Measurements from ENCODE around the gene KRT28.
"Not testable (repeated sequence)": the region's sequence is repeated elsewhere in the genome, so short reads cannot be mapped to it uniquely, and the experiment has no call there.

The KRT28 gene

DNA sequence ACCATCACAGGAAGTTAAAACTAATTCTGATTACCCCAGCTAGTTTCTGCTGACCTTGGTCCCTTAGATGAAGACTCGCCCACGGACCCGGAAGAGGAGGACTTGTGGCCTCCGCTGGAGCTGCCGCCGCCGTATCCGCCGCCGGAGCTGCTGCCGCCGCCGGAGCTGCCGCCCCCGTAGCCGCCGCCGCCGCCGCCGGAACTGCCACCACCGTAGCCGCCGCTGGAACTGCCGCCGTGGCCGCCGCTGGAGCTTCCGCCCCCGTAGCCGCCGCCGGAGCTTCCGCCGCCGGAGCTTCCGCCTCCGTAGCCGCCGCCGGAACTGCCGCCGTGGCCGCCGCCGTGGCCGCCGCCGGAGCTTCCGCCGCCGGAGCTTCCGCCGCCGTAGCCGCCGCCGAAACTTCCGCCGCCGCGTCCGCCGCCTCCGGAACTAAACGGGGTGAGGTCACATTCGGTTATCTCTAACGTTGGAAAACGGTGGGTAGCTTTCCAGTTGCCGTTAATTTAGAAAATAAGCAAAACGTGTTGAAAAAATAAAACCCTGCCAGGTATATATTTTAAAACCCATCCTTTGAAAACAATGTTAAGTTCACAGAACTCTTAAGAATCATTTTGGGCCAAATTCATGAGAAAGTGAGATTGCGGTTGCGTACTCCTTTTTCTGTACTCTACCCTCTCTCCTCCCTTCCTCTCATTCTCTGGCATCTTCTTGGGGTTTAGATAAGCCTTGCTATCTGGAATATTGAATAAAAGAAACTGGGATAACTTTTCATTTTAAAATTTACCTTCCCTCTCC is 19.2 kb upstream of the KRT28 start:
- peak; percentile 85 for DNase-seq

DNA sequence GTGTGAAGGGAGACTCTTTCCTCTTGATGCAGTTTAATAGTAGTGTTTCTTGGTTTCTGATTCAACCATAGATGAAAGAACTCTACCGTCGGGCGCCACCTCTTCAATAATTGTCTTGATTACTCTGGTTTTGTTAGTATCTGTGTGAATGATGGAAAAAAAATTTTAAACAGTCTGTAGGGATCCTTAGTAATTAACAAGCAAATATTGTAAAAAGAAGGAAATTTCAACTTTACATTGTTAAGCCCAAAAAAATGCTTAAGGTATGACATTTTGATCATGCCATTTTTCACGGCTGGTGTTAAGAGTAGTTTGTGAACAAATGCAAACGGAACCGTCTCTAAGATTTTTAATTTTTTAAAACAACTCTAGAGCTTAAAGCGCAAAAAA is 18.6 kb upstream of the KRT28 start:
- no peak for DNase-seq

GRCh38 chr17:40817103-40817682 is 17.4 kb upstream of the KRT28 start:
- no peak for DNase-seq

GRCh38 chr17:40816569-40816968 is 16.8 kb upstream of the KRT28 start:
- no peak for DNase-seq

DNA sequence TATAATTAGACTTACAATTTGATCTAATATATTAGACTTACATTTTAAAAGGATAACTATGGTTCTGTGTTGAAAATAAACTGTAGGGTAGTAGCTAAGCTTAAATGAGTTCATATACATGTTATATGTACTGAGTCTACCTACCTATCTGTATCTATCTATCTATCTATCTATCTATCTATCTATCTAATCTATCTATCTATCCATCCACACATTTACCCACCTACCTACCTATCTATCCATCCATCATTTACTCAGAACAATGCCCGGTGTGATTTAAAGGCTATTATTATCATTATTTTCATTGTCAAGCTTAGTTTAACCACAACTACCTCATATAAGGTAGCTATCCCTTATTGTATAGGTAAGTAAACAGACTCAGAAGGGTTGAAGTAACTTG is 15.6 kb upstream of the KRT28 start:
- no peak for DNase-seq

DNA sequence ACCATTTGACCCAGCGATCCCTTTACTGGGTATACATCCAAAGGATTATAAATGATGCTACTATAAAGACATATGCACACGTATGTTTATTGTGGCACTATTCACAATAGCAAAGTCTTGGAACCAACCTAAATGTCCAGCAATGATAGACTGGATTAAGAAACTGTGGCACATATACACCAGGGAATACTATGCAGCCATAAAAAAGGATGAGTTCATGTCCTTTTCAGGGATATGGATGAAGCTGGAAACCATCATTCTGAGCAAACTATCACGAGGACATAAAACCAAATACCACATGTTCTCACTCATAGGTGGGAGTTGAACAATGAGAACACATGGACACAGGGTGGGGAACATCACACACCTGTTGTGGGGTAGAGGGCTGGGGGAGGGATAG is 14.9 kb upstream of the KRT28 start:
- DNase-seq, result not testable (repeated sequence)

DNA sequence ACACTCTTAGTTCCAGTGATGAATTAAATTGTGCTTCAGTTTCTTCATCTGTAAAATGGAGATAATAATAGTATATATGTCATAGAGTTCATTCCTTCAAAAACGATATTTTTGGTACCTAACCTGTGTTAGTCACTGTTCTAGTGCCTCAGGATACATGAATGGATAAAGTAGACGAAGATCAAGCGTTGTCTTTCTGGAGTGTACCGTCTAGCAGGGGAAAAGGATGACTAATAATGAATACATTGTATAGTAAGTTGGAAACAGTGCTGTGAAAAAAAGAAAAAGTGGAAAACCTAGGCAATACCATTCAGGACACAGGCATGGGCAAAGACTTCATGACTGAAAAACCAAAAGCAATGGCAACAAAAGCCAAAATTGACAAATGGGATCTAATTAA is 14.0 kb upstream of the KRT28 start:
- no peak for DNase-seq

DNA sequence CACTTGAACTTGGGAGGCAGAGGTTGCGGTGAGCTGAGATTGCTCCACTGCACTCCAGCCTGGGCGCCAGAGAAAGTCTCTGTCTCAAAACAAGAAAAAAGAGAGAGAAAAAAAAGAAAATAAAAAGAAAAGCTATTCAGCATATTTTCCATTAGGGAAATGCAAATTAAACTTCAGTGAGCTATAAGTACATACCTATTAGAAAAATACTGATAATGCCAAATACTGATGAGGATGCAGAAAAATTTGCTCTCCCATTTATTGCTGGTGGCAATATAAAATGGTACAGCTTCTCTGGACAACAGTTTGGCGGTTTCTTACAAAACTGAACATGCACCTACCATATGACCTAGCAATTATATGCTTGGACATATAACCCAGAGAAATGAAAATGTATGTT is 12.9 kb upstream of the KRT28 start:
- no peak for DNase-seq

- DNase-seq, result no peak
Measured at GRCh38 chr17:40810494-40810893, 10.7 kb upstream of the KRT28 start.

DNA sequence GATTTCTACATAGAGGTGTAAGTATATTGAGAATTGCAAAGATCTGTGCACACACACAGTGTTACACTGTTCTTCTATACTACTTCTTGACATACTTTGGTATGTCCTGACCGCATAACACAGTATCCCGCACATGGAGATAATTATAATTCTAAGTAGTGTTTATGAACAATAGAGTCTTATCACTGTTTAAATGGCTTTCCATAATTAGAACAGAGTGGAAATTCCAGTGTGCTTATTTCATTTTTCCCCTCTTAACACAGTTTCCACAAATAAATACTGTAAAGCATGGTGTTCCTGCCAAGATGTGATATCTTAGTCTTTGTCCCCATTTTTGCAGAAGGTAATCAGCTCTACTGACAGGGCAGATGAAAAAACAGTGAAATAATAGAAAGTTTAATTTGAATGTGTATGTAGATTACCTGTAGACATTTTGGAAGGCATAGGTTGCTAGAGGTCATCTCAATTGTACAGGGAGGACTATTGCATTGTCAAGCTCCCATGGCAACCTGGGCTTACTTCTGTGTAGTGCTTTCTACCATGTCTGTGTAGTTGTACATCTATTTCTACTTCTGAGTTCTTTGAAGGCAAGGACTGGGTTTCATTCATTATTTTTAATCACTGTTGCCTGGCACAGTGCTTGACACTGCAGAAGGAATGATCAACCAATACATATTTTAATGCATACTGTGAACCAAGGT is 10.1 kb upstream of the KRT28 start:
- DNase-seq, result no peak

DNA sequence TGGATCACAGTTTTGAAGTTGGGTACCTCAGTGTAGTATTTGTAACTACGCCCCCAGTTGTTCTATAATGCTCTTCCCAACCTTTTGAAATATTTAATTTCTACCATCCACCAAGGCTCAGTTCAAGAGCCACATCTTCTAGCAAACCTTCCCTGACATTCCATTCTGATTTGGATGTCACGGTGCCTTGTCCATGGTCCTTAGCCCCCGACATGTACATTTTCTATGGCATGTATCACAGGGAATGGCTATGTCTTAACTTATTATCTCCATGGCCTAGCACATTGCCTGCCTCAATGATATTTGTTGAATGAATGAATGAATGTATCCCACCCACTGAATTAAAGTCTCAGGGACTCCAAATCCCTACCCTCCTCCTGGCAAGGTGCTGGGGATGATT is 6.4 kb upstream of the KRT28 start:
- DNase-seq, result no peak

DNA sequence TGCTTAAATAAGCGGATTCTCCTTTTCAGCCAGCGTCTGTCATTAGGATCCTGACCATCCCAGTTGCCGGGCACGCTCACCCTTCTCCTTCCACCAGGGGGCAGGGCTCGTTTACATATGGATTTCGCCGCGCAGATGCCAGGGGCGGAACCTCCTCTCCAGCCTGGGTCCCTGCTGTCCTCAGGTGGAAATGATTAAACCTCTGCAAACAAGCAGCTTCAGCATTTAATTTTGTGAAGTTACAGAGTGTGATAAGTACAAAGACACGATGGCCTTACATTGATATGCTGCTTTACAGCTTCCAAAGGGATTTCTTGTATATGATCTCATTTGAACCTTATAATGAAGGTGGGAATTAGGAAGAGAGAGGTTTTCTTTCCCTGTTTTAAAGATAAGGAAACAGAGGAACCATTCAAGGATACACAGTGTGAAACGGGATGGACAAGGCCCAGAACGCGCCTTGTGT is 3.9 kb upstream of the KRT28 start:
- DNase-seq, result peak; percentile 77

DNA sequence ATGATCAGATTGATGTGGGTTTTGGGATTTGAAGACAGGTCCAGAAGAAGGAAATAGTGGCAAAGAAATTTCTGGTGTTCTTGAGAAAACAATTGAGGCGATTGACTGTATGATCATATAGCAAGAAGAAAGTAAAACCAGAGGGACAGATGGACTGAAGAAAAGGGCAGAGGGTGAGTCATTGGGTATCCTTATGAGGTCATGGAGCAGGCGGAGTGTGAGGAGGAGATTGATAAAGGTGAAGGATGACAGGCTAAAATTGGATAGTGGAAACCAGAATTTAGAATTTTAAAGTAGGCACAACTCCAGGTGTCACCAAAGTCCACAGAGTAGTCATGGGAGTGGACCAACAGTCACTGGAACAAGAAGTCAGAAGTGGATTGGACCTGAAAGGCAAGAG is 1.4 kb upstream of the KRT28 start:
- no peak for DNase-seq

DNA sequence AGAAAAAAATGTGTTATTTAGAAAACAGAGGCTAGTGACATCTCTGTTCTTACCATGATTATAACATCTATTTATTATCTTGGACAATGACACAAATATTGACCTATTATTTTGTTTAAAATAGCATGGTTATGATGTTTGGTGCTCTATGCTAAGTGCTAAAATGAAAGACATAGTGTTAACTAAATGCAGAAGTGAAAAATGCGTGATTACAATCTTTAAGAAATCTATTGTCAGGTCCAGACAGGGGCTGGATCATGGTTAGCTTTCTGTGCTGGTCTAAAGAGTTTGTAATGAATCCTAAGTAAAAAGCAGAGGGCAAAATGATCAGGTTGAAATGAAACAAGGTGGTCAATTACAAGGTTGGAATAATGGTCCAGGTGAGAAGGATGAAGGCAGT is 622 bp upstream of the KRT28 start:
- DNase-seq, result no peak

DNA sequence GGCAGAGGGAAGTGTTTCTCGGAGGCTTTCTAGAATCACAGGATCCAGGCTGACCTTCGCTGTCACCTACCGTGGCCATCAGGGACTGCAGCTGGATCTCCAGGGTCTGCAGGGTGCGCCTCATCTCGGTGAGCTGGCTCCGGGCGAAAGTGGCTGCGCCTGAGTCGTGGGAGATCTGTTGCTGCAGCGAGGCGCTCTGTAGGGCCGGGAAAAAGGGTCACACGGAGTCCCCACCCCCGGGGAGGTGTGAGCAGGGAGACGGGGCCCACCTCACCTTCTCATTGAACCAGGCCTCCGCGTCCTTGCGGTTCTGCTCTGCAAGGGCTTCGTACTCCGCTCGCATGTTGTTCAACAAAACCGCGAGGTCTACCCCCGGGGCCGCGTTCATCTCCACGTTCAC is 2.9 kb downstream of the KRT28 start:
- DNase-seq, result no peak

GRCh38 chr17:40795019-40795667 is 4.6 kb downstream of the KRT28 start:
- DNase-seq, result no peak

DNA sequence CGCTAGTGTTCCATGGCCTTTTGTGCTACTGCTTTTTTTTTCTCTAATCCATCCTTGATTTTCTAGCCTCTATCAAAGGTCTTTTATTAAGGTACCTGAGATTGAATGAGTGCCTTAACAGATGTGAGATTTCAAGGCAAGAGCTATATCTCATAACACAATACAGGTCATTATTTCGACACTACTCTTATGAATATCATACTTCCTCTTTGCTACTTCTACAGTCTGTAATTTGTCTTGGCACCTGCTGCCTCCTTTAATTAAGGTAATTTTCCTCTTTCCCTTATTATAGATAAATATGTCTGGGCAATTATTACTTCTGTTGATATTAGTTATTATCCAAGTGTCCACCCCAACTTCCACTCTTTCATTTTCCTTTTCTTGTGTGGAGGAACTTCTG is 5.3 kb downstream of the KRT28 start:
- no peak for DNase-seq

DNA sequence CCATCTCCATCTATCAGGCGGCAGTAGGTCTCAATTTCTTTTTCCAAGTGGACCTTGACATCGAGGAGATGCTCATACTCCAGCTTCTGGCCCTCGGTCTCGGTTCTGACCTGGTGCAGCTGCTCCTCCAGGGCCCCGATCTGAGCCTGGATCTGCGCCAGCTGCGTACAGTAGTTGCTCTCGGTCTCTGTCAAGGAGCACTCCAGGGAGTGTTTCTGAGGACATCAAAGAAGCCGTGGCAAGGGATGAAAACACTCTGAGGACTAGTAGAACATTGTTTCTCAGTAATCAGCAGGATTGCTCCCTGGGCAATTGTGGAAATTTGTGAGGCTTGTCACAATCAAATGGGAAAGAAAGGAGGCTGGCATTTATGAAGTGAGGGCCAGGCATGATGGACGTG is 5.9 kb downstream of the KRT28 start:
- DNase-seq, result no peak

- no peak for DNase-seq
Measured at GRCh38 chr17:40791787-40792436, 7.8 kb downstream of the KRT28 start.

GRCh38 chr17:40791111-40791510 is 8.6 kb downstream of the KRT28 start:
- DNase-seq, result no peak

GRCh38 chr17:40782450-40782849 is 17.3 kb downstream of the KRT28 start, which contains the start of gene KRT27:
Gene KRT27 (minus strand): TSS chr17:40782550. CDS start chr17:40782493, 57 bp downstream.
- DNase-seq, result no peak

GRCh38 chr17:40779181-40779909 is 20.4 kb downstream of the KRT28 start:
- DNase-seq, result peak; percentile 10

Data from stimulated activated CD4-positive, alpha-beta T cell treated with anti-CD3 and anti-CD28 coated beads, Interleukin-1b, Interleukin-23, amount 100 ng/mL, for 48 hours (primary cell).